Stimulated activated CD8-positive, alpha-beta memory T cell treated with anti-CD3 and anti-CD28 coated beads, Interleukin-7, amount 100 ng/mL, for 48 hours (primary cell): ENCODE measurements around the gene CD163L1.
"Not testable (repeated sequence)": the region's sequence is repeated elsewhere in the genome, so short reads cannot be mapped to it uniquely, and the experiment has no call there.

ENCODE experiments used
- DNase-seq, 2 donors: peaks; one replicate each; pipeline ENCODE4 v3.0.0-alpha.2; 2020; ENCODE audit warnings: low read depth in 1 of 2; ENCODE audit errors: extremely low read depth in 1 of 2

The CD163L1 gene

DNA sequence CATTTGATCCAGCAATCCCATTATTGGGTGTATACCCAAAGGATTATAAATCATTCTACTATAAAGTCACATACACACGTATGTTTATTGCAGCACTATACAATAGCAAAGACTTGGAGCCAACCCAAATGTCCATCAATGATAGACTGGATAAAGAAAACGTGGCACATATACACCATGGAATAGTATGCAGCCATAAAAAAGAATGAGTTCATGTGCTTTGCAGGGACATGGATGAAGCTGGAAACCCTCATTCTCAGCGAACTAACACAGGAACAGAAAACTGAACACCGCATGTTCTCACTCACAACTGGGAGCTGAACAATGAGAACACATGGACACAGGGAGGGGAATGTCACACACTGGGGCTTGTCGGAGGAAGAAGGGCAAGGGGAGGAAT, 106.2 kb downstream of the CD163L1 start:
- DNase-seq, result not testable (repeated sequence)

DNA sequence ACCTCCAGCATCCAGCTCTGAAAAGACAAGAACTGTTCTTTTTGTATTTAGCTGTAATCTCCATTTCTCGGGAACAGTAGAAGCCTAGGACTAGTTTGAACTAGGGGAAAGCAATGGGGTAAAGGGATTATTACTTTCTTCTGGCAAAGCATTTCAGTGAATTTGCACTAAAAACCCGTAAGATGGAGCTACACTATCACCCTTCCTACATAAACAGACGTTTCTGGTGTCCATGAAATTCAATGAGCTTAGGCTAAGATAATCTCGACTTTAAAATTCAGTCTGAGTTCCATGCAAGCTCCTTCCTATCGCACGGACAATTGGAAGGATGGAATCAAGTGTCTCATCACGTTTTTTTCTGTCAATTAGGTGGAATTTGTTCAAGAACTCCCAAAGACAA, 116.0 kb downstream of the CD163L1 start:
- DNase-seq, result no peak

DNA sequence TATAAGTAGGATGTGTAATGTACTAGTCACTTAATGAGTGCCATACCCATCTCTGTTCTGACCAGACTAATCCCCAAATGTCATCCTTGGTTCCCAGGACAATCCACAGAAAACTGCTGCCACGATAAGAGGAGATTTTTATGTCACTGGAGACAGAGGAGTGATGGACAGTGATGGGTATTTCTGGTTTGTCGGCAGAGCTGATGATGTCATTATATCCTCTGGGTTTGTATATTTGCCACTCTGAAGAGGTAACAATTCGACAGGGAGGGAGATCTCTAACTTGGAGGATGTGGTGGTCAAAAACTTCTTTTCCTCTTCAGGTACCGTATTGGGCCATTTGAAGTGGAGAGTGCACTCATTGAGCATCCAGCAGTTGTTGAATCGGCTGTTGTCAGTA, 119.8 kb downstream of the CD163L1 start:
- DNase-seq, result no peak

DNA sequence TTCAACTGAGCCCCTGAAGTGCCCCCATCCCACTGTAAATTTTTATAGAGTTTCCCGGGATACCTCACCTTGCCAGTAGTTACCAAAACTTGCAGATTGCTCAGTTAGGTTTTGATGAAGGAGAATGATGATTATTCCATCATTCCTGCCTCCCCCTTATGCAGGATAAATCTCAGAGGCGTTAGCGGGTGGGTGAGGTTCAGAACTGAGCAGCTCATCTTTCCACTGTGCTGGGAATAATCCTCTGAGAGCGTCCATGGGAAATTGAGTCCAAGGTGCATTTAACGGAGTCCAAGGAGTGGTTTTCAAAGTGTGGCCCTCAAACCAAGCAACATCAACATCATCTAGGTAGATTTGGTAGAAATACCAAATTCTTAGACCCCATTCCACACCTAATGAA, 121.4 kb downstream of the CD163L1 start:
- no peak for DNase-seq

DNA sequence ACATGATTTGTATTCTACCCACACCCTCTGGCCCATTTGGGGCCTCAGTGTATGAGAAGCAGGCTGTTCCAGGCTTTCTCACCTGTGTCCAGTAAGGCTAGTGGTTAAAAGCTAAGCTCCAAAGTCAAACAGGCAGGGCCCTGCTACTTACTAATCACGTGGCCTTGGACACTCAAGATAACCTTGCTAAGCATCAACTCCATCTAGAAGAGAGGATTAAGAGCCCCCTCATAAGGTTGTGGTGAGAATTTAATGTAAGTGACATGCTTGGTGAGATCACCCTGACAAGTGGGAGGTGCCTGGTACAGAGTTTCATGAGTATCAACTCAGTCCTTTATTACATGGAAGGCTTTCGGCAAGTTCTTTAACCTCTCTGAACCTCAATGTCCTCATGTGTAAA, 122.3 kb downstream of the CD163L1 start:
- DNase-seq, result no peak

DNA sequence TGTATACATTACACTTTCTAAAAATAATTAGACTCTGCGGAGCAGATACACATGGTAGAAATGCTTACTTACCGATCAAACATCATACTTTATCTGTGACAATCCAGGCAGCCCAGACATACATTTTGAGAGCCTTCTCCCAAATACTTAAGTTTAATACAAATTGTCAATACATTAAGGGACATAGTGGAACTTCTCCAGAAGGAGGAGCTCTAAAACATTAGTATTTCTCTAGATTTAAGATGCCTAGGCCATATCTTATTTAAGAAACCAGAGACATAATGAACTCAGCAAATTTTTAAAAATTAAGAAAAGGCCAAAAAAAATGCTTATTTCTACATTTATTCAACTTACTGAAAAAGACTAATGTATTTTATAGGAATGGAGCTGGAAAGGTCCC, 124.0 kb downstream of the CD163L1 start:
- DNase-seq, result no peak

DNA sequence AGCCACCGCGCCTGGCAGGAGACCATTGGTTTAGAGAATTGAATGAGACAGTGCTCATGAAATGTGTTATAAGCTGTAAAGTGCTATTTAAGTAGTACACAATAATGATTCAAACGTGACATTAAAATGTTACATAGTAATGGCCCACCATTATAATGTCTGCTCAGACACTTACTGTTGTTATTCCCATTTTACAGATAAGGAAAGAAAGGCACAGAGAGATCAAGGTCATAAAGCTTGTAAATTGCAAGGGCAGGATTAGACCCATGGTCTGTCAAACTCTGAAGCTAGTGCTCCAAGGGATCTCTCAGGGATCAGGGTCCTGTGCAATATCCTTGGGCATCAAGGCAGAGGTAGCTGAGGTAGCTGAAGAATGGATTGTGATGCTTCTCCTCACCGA, 133.9 kb downstream of the CD163L1 start:
- DNase-seq, result no peak
